Subcutaneous adipose tissue (tissue), 4 donors: ENCODE results near the gene LONP2. TPM values are rescaled to one million over a fixed set of nuclear protein-coding genes. Genes with fewer than 3 reads are reported as not detected.

Source experiments
- CTCF ChIP-seq: fragments of 450-650 bp; IDR thresholded peaks from one replicate; pipeline ENCODE4 v1.5.1; 2016; ENCODE audit warnings: low read depth, mild to moderate bottlenecking, control low read depth, antibody characterized with exemption, moderate library complexity
- total RNA-seq, 4 donors: library from RNA; depleted of rRNA; stranded (reverse); fragments of >200 nt; gene quantifications; one replicate each; pipeline ENCODE4 v1.1.0, GENCODE V29; 2016

Gene LONP2
- total RNA-seq, 4 donors from 2014 or later, result 48.8 to 69.1 (median 55.1) TPM

GRCh38 chr16:48310908-48311641 lies 67.0 kb downstream of the LONP2 start:
- no peak for TF ChIP-seq CTCF

GRCh38 chr16:48317026-48317425 lies 72.9 kb downstream of the LONP2 start:
- no peak for TF ChIP-seq CTCF

- no peak for TF ChIP-seq CTCF
These were observed 73.7 kb downstream of the LONP2 start for GRCh38 chr16:48317614-48318315.

- TF ChIP-seq CTCF, result no peak
These were observed 74.5 kb downstream of the LONP2 start for GRCh38 chr16:48318630-48319029.

GRCh38 chr16:48321317-48322036 lies 77.4 kb downstream of the LONP2 start:
- no peak for TF ChIP-seq CTCF

GRCh38 chr16:48323783-48324775 lies 80.0 kb downstream of the LONP2 start:
- TF ChIP-seq CTCF, result no peak
